GM18498 (cell line): ENCODE data around the gene HRH2.

Experiments
- ATAC-seq: cut with Tn5 transposase; IDR thresholded peaks from one replicate; pipeline ENCODE4 v1.9.1; 2021; ENCODE audit warnings: mild to moderate bottlenecking, moderate library complexity; ENCODE audit not compliant: unreplicated experiment

Gene HRH2

DNA sequence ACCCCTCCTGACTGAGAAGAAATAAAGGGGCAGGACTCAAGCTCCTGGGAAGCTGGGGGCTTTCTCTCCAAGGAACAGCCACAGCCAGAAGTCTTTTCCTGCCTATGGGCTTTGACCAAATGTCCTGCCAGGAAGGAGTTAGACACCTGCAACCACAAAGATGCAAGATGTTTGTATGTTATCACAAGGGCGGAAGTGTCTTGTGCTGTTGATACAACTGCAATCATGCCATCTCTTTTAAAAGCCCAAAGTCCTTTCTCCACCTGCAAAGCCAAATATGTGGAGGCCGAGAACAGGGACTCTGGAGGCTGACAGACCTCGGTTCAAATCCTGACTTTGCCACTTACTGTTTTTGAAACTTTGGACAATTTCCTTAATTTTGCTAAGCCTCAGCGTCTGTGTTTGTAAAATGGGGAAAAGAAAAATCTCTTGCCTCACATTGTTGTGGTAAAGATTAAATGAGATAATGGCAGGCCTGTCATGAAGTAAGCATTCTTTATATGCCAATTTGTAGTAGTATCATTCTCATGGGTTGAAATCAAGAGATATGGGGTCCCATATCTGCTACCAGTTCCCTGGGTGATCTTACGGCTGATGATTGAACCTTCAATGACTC is 17.0 kb downstream of the HRH2 start:
- ATAC-seq = no peak

- no peak for ATAC-seq
Observed at GRCh38 chr5:175675873-175676272, 18.0 kb downstream of the HRH2 start.

DNA sequence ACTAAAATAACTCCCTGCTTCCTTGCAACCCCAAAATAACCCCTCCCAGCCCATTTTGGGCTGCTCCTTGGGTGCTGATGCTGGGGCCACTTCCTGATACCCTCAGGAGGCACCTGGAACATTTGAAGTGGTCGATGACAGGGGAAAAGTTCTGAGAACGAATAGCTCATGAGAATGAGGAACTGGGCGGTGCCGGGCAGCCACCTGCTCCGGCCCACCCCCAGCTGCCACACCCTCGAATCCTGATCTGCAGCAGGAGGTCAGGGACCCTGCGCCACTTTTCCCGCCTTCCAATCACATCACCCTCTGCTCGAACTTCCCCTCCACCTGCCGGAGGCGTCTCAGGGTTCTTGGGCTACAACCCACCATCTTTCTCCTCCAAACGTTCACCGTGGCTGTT is 19.7 kb downstream of the HRH2 start:
- no peak for ATAC-seq

GRCh38 chr5:175678074-175678473 is 20.2 kb downstream of the HRH2 start:
- ATAC-seq = no peak

DNA sequence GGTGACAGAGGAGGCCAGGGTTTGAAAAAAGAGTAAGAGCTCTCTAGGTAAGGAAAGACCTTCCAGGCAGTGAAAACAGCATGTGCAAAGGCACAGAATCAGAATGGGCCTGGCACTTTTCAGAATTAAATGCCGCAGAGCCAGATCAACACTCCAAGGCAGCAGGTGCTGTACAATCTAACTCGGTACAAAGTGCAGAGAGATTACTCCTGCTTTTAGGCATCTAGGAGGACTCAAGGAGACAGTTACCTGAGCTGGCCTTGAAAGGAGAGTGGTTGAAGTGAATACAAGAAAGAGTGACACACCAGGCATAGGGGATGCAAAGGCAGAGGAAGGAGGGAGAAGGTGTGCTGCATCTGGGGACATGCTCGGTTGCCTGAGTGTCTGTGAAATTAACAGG is 21.5 kb downstream of the HRH2 start:
- no peak for ATAC-seq

DNA sequence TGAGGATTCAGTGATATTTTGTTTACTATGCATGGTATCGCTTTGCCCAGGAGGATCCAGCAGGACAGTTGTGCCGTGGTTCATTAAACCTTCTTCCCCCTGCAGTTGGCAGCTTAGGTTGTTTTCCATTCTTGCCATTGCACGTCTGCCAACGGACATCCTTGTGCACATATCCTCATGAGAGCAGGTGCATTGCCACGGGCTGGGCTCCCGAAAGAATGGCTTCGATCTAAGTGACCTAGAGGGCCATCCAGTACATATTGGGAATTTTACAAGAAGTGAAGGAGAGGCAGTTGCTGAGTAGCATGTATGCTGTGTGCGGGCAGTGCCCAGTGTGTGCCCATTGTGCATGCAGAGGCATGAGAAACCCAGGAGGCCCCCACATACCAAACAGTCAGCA is 22.1 kb downstream of the HRH2 start:
- ATAC-seq = no peak

DNA sequence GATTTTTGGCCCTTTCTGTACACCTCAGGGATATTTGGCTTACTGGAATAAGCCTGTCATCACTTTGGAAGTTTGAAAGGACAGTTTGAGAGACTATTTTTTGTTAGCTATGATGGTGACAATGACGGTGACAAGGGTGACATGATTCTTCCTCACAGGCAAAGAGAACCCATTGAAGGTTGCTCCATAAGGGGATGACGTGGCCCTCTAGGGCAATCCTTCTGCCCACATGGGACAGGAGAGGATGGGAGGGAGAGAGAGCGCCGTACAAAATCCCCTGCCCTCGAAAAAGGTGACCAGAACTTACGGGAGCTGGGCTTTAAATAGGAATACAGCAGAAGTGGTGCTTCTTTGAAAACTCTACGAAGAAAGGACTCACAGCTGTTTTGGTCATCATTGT is 22.6 kb downstream of the HRH2 start:
- ATAC-seq = no peak

DNA sequence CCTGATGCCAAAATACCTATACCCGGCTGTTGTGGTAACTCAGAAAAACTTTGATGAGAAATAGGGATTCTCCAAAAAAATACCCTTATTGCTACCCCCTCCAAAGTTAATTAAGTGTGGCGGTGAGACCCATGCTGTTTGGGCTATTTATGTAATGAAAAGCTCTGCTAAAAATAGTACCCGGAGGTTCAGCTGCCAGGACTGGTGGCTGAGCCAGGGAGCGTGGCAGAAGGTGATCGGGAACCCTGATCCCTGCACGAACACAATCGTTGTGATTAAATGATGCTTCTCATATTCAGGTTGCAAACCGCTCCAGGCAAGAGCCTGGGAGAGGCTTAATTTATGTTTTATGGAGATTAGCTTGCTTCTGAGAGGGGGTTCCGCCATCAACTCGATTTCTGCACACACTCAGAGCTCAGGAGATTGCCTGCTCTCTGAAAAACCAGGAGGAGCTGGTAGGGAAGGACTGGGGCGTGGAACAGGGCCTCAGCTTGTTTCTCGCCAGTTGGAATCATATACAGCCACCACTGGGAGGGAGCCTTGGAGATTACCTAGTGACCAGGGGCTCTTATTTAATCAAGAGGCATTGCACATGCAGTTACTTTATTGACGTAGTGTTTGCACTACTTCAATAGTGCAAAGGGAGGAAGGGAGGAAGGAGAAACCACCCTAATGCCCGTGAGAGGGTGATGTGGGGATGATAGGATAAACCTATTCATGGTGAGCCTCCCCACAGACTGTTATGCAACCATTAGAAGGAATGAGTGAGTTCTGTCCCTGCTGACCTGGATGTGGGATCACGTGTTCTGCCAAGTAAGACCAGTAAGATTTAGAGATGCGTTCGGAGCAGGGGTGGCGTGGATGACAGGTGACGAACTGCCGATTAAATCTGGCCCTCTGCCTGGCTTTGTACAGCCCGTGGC is 23.4 kb downstream of the HRH2 start:
- no peak for ATAC-seq

DNA sequence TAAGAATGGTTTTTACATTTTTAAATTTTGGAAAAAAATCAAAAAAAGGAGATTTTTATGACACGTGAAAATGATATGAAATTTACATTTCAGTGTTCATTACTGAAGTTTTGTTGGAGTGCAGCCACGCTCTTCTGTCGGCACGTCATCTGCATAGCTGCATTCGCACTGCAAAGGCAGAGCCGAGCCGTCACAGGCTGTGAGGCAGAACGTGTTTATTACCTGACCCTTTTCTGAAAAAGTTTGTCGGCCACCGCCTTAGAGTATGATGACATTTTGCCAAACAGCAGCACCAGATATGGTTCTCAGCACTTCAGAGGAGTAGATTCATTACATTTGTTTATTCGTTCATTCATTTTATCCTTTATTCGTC is 24.1 kb downstream of the HRH2 start:
- no peak for ATAC-seq

DNA sequence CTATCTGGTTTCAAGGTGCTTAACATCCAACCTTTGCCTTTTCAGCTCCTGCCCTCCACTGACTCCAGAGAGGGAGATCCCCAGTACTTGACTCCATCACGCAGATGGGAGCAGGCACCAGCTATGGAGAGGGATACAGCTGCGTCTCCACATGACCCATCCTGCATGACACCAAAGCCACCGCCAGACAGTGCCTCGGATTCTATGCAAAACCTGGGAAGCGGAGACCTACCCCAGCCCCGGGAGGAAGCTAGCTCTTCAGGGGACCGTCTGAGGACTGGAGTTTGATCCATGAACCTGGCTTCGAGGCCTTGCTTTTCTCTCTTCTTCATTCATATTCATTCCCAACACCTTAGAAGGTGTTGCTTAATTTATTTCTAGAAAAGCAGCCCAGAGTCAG is 24.8 kb downstream of the HRH2 start:
- ATAC-seq = no peak

GRCh38 chr5:175683231-175683630 is 25.4 kb downstream of the HRH2 start:
- ATAC-seq = no peak

DNA sequence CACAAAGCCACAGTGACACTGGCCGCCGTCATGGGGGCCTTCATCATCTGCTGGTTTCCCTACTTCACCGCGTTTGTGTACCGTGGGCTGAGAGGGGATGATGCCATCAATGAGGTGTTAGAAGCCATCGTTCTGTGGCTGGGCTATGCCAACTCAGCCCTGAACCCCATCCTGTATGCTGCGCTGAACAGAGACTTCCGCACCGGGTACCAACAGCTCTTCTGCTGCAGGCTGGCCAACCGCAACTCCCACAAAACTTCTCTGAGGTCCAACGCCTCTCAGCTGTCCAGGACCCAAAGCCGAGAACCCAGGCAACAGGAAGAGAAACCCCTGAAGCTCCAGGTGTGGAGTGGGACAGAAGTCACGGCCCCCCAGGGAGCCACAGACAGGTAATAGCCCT is 26.1 kb downstream of the HRH2 start:
- no peak for ATAC-seq

- ATAC-seq = no peak
Observed at GRCh38 chr5:175684931-175685330, 27.1 kb downstream of the HRH2 start.

GRCh38 chr5:175685701-175686350 is 28.0 kb downstream of the HRH2 start:
- no peak for ATAC-seq

DNA sequence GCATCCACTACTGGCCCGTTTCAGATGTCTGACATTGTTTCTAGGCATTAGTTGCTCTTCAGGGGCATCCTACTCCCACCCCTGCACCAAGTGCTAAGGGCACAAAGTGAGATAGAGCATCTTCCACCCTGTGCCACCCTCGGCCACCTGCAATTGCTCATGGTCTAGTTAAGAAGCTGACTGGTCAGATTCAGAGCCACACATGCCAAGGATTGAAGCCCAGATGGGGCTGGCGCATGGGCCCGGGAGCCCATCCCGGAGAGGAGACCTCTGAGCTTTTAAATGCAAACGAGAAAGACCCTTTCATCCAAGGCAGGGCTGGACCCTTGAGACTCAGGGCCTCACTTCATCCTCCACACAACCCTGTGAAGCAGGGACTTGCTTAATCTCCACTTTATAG is 28.5 kb downstream of the HRH2 start:
- ATAC-seq = no peak

DNA sequence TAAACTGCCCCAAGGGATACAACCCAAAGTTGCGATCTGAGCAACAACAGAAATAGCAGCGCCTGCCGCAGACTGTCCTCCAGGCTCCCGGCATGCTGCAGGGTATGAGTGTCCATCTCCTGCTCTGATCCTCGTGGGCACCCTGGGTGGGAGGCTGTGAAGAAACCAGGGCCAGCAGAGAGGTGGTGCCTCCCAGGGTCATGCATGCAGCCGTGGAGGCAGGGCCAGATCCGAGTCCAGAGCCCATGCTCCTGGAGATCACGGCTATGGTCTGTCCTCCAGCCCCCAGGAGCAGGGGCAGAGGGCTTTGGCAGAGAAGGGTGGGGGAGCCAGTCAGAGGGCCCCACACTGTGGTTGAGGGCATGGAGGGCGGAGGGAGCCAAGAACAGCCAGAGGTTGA is 29.0 kb downstream of the HRH2 start:
- no peak for ATAC-seq

GRCh38 chr5:175687231-175687701 is 29.4 kb downstream of the HRH2 start:
- ATAC-seq = no peak

GRCh38 chr5:175688352-175689146 is 30.7 kb downstream of the HRH2 start:
- no peak for ATAC-seq

- no peak for ATAC-seq
Observed at GRCh38 chr5:175689147-175689991, 31.5 kb downstream of the HRH2 start.

- ATAC-seq = no peak
Observed at GRCh38 chr5:175690025-175690424, 32.2 kb downstream of the HRH2 start.
